Astrocyte of the spinal cord (primary cell): Measurements from ENCODE around the gene OXSM.

Experiments
- DNase-seq: peaks from one replicate; pipeline ENCODE4 v3.0.0; 2011; ENCODE audit warnings: low read depth, low spot score
- H3K4me3 ChIP-seq: 2 replicates; pipeline ENCODE4 v1.5.1; 2011; ENCODE audit warnings: low read depth, mild to moderate bottlenecking, low read length, moderate library complexity
- CTCF ChIP-seq: IDR thresholded peaks from 2 replicates; pipeline ENCODE4 v1.5.1; 2012; ENCODE audit warnings: low read depth, mild to moderate bottlenecking, low read length, inconsistent platforms
- in situ Hi-C: cut with HindIII; loops from 2 replicates; pipeline ENCODE4 v1.10.0; 2017; ENCODE audit warnings: low sequenced_read_pairs

Gene OXSM

GRCh38 chr3:25818335-25818734, 28.4 kb downstream of the OXSM start:
- in situ Hi-C loops = no loop called here
- DNase-seq = no peak
- no peak for TF ChIP-seq CTCF
- no peak overlapping the region for H3K4me3 ChIP-seq

- in situ Hi-C loops = no loop called here
- no peak for TF ChIP-seq CTCF
- no peak overlapping the region for H3K4me3 ChIP-seq
- DNase-seq = peak; percentile 94
Observed at GRCh38 chr3:25820366-25820765, 30.5 kb downstream of the OXSM start.

GRCh38 chr3:25820816-25821486, 31.1 kb downstream of the OXSM start:
- no peak overlapping the region for H3K4me3 ChIP-seq
- no peak for DNase-seq
- no peak for TF ChIP-seq CTCF
- in situ Hi-C loops = no loop called here

GRCh38 chr3:25821746-25822573, 32.1 kb downstream of the OXSM start:
- DNase-seq = no peak
- TF ChIP-seq CTCF = no peak
- in situ Hi-C loops = no loop called here

GRCh38 chr3:25823314-25823713, 33.4 kb downstream of the OXSM start:
- no peak for TF ChIP-seq CTCF
- no peak overlapping the region for H3K4me3 ChIP-seq
- in situ Hi-C loops = no loop called here
- DNase-seq = no peak

More at GRCh38 chr3:25821746-25822573, 32.1 kb downstream of the OXSM start:
- H3K4me3 ChIP-seq = no peak overlapping the region

GRCh38 chr3:25826510-25826909, 36.6 kb downstream of the OXSM start:
- in situ Hi-C loops = no loop called here
- TF ChIP-seq CTCF = no peak
- no peak for DNase-seq
- H3K4me3 ChIP-seq = no peak overlapping the region
